Mesothelial cell of epicardium (in vitro differentiated cells): ENCODE results near the gene ASB18. TPM values are rescaled to one million over a fixed set of nuclear protein-coding genes. Genes with fewer than 3 reads are reported as not detected.
"Not testable (repeated sequence)": the region's sequence is repeated elsewhere in the genome, so short reads cannot be mapped to it uniquely, and the experiment has no call there.

Source experiments
- DNase-seq, 2 experiments: peaks; one replicate each; pipeline ENCODE4 v3.0.0; 2021; ENCODE audit warnings: low spot score in 2 of 2; ENCODE audit not compliant: unreplicated experiment in 2 of 2
- H3K27ac Mint-ChIP-seq: 2 replicates; pipeline ENCODE4 v1.8.0; 2021; ENCODE audit warnings: mixed read lengths
- H3K27me3 Mint-ChIP-seq: 2 replicates; pipeline ENCODE4 v1.8.0; 2021; ENCODE audit warnings: low read depth, mixed read lengths
- H3K36me3 Mint-ChIP-seq: 2 replicates; pipeline ENCODE4 v1.8.0; 2021; ENCODE audit warnings: mixed read lengths
- H3K4me1 Mint-ChIP-seq: 2 replicates; pipeline ENCODE4 v1.8.0; 2021; ENCODE audit warnings: mixed read lengths
- H3K4me3 Mint-ChIP-seq: 2 replicates; pipeline ENCODE4 v1.8.0; 2021; ENCODE audit warnings: mild to moderate bottlenecking, moderate library complexity, mixed read lengths
- H3K9me3 Mint-ChIP-seq: 2 replicates; pipeline ENCODE4 v1.8.0; 2021; ENCODE audit warnings: mixed read lengths
- CTCF ChIP-seq: fragments of 200-600 bp; sonication (generic); IDR thresholded peaks from one replicate; pipeline ENCODE4 v1.5.0; 2021; ENCODE audit warnings: antibody characterized with exemption; ENCODE audit not compliant: unreplicated experiment
- total RNA-seq: library from RNA; stranded (reverse); gene quantifications from 3 replicates; pipeline ENCODE4 v1.2.1, GENCODE V29; 2021

Gene ASB18
- total RNA-seq, 1 donor from 2014 or later: not detected

- H3K36me3 Mint-ChIP-seq: no peaks in the 10 kb centered on the region
- no peaks in the 10 kb centered on the region for H3K4me1 Mint-ChIP-seq
- no peak for TF ChIP-seq CTCF
- no peak overlapping the region for H3K4me3 Mint-ChIP-seq
- peaks cover 57% of the 10 kb centered on the region for H3K27me3 Mint-ChIP-seq
- H3K27ac Mint-ChIP-seq: no peak overlapping the region
- DNase-seq: no peak
- no peaks in the 10 kb centered on the region for H3K9me3 Mint-ChIP-seq
Measured at GRCh38 chr2:236291476-236291875, 27.3 kb upstream of the ASB18 start.

- H3K27me3 Mint-ChIP-seq: peaks cover 55% of the 10 kb centered on the region
Measured at GRCh38 chr2:236290742-236291425, 26.7 kb upstream of the ASB18 start.

DNA sequence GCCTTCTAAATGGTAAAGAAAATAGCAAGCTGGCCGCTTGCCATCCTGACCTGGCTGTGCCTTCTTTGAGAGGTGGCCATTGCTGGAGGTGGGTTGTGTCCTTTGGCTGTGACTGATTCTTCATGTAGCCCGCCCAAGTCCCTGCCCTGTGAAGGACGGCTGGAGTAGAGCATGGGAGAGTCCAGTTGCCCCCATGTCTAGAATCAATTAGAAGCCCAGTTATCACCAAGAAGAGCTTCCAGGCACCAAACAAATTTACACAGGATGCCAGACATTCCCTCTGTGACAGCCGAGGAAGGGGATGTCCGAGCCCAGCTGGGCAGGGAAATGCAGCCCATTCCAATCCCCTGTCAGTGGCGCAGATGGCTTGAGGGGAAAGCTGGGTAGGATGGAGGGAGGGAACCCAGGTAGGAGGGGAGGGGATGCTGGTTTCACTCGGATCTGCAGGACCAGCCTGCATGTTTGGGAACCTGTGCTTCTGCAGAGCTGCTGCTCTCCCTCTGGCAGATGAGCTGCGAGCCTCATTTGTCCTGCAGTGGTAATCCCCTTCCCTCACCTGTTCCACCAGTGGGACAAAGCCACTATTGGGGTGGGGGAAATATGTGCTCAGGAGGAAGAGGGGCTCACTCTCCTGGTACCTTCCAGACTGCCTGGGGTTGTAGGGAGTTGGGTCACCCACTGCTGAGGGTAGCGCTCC is 25.7 kb upstream of the ASB18 start:
- Mint-ChIP-seq H3K36me3 (no peaks in the 10 kb centered on the region), H3K4me1 (no peaks in the 10 kb centered on the region), H3K27ac (no peak overlapping the region), H3K4me3 (no peak overlapping the region), H3K9me3 (peaks cover 2% of the 10 kb centered on the region), H3K27me3 (peaks cover 51% of the 10 kb centered on the region)
- DNase-seq: no peak
- TF ChIP-seq CTCF: no peak

More at GRCh38 chr2:236290742-236291425, 26.7 kb upstream of the ASB18 start:
- no peak for TF ChIP-seq CTCF
- DNase-seq: no peak
- Mint-ChIP-seq H3K9me3 (no peaks in the 10 kb centered on the region), H3K27ac (no peak overlapping the region), H3K36me3 (no peaks in the 10 kb centered on the region), H3K4me3 (no peak overlapping the region), H3K4me1 (no peaks in the 10 kb centered on the region)

GRCh38 chr2:236288373-236288772 is 24.2 kb upstream of the ASB18 start:
- DNase-seq, H3K9me3 Mint-ChIP-seq, H3K36me3 Mint-ChIP-seq, H3K4me1 Mint-ChIP-seq, H3K27ac Mint-ChIP-seq, H3K4me3 Mint-ChIP-seq: not testable (repeated sequence)
- peaks cover 51% of the 10 kb centered on the region for H3K27me3 Mint-ChIP-seq

DNA sequence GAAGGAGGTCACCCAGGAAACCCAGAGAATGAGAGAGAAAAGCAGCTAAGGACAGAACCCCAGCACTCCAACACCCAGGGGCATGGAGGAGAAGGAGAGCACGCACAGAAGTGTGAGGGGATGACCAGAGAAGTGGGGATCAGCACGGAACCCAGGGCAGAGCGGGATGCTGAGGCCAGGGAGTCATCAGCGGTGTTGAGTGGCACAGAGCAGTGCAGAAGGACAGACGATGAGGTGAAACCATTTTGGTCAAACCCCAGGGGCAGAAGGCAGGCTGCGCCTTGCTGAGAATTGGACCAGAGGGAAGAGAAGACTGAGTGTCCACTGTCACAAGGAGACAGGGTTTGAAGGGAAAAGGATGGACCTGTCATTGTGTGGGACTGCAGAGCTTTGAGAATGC is 23.4 kb upstream of the ASB18 start:
- Mint-ChIP-seq H3K4me3 (no peak overlapping the region), H3K27ac (no peak overlapping the region), H3K36me3 (no peaks in the 10 kb centered on the region), H3K9me3 (peaks cover 12% of the 10 kb centered on the region), H3K27me3 (peaks cover 53% of the 10 kb centered on the region), H3K4me1 (no peaks in the 10 kb centered on the region)
- no peak for TF ChIP-seq CTCF
- DNase-seq: no peak

- TF ChIP-seq CTCF: no peak
- Mint-ChIP-seq H3K4me3 (no peak overlapping the region), H3K9me3 (peaks cover 19% of the 10 kb centered on the region), H3K4me1 (no peaks in the 10 kb centered on the region), H3K27me3 (peaks cover 55% of the 10 kb centered on the region), H3K36me3 (no peaks in the 10 kb centered on the region), H3K27ac (no peak overlapping the region)
- no peak for DNase-seq
Measured at GRCh38 chr2:236286873-236287545, 22.8 kb upstream of the ASB18 start.
